ENCODE data around the gene SLAMF9.

- TF ChIP-seq EZH2 (IDR thresholded peaks at IDR 0.05; ENCODE audit: insufficient read depth, poor library complexity, severe bottlenecking) (no peak), EZH2phosphoT487 (IDR thresholded peaks at IDR 0.05; ENCODE audit: insufficient read depth, low read depth) (no peak)
Measured at GRCh38 chr1:159985473-159985872, 31.4 kb upstream of the SLAMF9 start.
